K562 (cell line): ENCODE measurements around the gene BLVRA.

Experiments used
- FOXA1 ChIP-seq: fragments of 450-650 bp; IDR thresholded peaks from 2 replicates; pipeline ENCODE4 v1.6.1; 2016; ENCODE audit warnings: mild to moderate bottlenecking, borderline replicate concordance
- NRF1 ChIP-seq, 2 experiments: fragments of 450-650 bp; IDR thresholded peaks in 1 of 2; conservative IDR thresholded peaks in 1 of 2; 2 replicates each; pipeline ENCODE4 v1.6.1; 2014; ENCODE audit warnings: mild to moderate bottlenecking in 2 of 2
- U2AF1 ChIP-seq: fragments of 200-400 bp; formaldehyde crosslinking; optimal IDR thresholded peaks from 2 replicates; pipeline ENCODE3; 2017; ENCODE audit warnings: mild to moderate bottlenecking, low read depth, low read length, moderate library complexity
- ZNF445 ChIP-seq: fragments of 250-450 bp; sonication (Bioruptor Pico); IDR thresholded peaks from 2 replicates; pipeline ENCODE4 v1.4.0; 2020; ENCODE audit warnings: low read depth, mild to moderate bottlenecking, moderate library complexity
- TF ChIP-seq, protein P1 (sequence below), 3 experiments: IDR thresholded peaks in 2 of 3; conservative IDR thresholded peaks in 1 of 3; 2 replicates each; pipeline ENCODE4 v1.5.1; 2011 to 2012; ENCODE audit warnings: low read length in 3 of 3, mild to moderate bottlenecking in 3 of 3, control low read depth in 2 of 3, improper control_type of control experiment in 1 of 3, inconsistent platforms in 1 of 3, low read depth in 1 of 3, mixed read lengths in 1 of 3, moderate library complexity in 1 of 3; ENCODE audit not compliant: insufficient read depth in 2 of 3
- TF ChIP-seq, protein P2 (sequence below): fragments of 450-650 bp; conservative IDR thresholded peaks from 2 replicates; pipeline ENCODE4 v1.6.1; 2016; ENCODE audit warnings: missing genetic modification characterization, low read depth, mild to moderate bottlenecking, control low read depth, missing compliant biosample characterization

DNA sequence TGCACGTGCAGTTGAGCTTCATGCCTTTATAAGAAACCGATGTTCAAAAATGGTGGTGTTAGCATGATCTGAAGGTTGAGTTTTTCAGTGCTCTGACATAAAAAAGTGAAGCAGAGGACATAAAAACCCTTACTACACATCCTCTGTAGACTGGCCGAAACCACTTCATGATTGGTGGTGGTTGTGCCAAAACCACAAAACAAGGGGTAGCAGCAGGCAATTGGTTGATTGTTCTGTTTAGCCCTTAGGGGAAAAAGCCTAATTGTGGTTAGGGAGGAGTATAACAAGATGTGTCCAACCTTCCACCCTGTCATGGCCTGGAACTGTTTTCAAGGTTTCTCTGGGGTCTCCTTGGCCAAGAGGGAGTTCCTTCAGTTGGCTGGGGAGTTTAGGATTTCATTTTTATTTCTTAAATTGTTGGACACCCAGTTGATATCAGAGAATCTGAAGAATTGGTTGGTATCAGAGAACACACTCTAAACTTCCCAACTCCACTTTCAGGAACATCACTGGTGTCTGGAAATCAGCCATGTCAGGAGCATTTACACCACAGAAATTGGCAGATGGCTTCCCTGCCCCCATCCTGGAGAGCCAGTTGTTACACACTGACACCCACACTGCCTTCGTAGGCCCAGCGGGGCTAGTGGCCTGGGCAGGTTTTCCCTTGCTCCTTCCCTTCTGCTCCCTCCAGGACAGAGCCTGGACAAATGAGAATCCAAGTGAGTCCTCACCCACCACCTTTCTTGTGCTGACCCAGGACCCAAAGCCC is 92.1 kb downstream of the BLVRA start:
- TF ChIP-seq, protein P1, sequence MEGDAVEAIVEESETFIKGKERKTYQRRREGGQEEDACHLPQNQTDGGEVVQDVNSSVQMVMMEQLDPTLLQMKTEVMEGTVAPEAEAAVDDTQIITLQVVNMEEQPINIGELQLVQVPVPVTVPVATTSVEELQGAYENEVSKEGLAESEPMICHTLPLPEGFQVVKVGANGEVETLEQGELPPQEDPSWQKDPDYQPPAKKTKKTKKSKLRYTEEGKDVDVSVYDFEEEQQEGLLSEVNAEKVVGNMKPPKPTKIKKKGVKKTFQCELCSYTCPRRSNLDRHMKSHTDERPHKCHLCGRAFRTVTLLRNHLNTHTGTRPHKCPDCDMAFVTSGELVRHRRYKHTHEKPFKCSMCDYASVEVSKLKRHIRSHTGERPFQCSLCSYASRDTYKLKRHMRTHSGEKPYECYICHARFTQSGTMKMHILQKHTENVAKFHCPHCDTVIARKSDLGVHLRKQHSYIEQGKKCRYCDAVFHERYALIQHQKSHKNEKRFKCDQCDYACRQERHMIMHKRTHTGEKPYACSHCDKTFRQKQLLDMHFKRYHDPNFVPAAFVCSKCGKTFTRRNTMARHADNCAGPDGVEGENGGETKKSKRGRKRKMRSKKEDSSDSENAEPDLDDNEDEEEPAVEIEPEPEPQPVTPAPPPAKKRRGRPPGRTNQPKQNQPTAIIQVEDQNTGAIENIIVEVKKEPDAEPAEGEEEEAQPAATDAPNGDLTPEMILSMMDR (IDR thresholded peaks at IDR 0.05 in 2 of 3, conservative IDR thresholded peaks at IDR 0.05 in 1 of 3; ENCODE audit: insufficient read depth in 2 of 3, low read depth in 1 of 3, low read length in 3 of 3) = no peak
- TF ChIP-seq, protein P2, sequence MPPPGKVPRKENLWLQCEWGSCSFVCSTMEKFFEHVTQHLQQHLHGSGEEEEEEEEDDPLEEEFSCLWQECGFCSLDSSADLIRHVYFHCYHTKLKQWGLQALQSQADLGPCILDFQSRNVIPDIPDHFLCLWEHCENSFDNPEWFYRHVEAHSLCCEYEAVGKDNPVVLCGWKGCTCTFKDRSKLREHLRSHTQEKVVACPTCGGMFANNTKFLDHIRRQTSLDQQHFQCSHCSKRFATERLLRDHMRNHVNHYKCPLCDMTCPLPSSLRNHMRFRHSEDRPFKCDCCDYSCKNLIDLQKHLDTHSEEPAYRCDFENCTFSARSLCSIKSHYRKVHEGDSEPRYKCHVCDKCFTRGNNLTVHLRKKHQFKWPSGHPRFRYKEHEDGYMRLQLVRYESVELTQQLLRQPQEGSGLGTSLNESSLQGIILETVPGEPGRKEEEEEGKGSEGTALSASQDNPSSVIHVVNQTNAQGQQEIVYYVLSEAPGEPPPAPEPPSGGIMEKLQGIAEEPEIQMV = no peak
- TF ChIP-seq ZNF445 = no peak
- no peak for TF ChIP-seq NRF1 (conservative IDR thresholded peaks at IDR 0.05 in 1 of 2, IDR thresholded peaks at IDR 0.05 in 1 of 2)
- no peak for TF ChIP-seq FOXA1
- TF ChIP-seq U2AF1 = no peak
